ENCODE measurements around the gene ZDBF2.
"Not testable (repeated sequence)": the region's sequence is repeated elsewhere in the genome, so short reads cannot be mapped to it uniquely, and the experiment has no call there.

Gene ZDBF2

DNA sequence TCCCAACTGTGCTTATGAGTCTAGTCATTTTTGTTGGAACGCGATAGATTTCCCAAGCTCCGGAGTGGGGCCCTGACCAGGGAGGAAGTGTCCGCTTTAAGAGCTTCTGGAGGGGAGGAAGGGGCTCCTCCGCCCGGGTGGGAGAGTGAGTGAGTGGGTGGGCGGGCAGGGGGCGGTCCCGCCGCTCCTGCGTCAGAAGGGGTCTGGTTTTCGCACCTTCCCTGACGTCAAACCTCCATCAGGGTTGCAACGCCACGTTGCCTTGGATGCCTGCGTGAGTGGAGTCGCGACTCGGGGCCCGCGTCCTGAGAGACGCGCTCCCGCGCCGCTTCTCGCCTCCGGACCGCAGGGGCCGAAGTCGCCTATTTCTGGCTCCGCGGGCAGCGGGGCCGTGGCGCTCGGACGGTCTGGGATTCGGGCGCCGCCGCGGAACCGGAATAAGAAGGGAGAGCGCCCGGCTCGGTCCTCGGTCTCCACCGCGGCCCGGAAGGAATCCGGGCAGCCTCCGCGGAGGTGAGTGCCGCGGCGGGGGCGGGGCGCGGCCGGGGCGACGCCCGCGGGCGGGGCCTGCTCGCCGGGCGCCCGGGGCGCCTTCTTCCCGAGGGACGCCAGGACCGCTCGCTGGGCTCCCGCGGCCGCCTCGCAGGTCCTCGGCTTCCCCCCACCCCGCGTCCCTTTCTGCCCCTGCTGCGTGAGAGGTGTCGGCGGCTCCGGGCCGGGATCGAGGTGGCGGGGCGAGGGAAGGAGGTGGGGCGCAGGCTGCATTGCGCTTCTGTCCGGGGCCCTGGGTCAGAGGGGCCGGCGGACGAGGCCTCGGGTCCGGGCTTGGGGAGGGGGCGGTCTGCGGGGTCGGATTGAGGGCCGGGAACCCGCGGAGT is at the start of gene ZDBF2:
ZDBF2 (plus strand) TSS at position 230 of the 878 bp plus-strand sequence. CDS start 7,187 bp downstream, outside the sequence.
- DNase-seq = peak; percentile 87

GRCh38 chr2:206225435-206226232 is 48.8 kb upstream of the ZDBF2 start:
- no peak for DNase-seq

DNA sequence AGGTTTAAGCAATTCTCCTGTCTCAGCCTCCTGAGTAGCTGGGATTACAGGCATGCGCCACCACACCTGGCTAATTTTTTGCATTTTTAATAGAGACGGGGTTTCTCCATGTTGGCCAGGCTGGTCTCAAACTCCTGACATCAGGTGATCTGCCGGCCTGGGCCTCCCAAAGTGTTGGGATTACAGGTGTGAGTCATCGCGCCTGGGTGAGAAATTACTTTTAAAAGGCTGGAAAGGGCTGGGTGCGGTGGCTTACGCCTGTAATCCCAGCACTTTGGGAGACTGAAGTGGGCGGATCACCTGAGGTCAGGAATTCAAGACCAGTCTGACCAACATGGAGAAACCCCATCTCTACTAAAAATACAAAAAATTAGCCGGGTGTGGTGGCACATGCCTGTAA is 45.8 kb upstream of the ZDBF2 start:
- DNase-seq = not testable (repeated sequence)

DNA sequence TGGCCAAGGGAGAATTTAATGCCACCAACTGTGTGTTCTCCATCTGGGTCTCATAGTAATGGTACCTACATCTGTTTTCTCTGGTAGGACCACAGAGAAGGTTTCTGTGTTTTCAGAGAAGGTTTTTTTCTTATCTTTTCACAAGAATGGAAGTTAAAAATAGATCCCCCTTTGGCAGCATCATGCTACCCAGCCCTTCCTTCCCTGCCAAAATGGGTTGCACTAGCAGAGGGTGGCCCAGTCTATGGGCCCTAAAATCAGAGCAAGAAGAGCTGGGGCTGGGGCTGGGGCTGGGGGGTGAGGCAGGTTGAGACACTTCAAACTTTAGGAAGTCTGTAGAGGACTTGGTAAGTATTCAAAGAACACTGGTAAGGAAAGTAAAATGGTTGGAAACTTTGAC is 44.8 kb upstream of the ZDBF2 start:
- DNase-seq = no peak

DNA sequence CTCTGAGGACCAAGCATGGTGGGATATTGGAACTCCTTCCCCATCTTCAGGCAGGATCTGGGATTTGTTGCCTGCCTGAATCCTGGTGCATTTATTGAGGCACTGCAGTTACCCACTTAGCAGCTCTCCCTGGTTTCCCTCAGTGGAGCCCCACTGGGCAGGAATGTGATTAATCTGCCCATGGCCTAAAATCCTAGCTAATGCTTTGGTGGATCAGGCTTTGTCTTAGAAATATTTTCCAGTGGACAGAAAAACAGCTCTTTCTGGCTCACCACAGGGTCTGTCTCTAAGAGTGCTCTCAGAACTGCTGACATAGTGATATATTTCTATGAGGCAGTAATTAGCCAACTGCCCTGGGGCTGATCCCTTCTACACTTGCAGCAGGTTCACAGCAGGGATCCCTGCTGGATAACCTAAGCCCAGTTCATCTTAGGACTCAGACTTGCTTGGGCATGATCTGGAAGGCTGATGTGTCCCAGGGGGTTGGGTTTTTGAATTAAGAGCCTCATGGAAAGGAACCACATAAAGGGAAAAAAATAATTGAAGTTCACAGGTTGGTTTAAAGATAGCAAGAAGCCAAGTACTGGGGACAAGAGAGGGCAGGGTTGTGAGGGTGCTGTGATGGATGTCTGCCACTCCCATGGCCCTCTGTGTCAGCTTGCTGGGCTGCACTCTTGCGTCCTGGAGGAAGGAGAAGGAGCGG is 44.3 kb upstream of the ZDBF2 start:
- DNase-seq = no peak

DNA sequence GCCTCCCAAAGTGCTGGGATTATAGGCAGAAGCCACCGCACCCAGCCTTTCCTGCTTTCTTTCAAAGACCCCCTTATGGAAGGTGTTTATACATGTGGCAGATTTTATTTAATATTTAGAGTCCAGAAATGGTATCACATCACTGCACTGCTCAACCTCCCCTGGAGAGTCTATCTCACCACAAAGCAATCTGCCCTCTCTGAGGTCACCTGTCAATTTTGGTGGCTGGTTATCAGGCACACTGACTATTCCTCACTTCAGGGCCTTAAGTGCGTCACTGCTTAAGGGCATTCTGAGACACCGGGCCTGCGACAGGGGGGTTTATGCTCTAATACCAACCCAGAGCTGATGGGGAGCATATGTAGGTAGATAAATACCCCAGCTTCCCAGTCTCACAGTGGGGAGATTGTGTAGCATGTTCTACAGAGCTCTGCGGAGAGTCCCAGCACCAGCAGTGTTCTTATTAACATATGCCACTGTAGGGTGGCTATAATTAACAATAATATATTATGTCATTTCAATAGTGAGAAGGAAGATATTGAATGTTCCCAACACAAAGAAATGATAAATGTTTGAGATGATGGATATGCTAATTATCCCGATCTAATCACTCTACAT is 42.7 kb upstream of the ZDBF2 start:
- no peak for DNase-seq

DNA sequence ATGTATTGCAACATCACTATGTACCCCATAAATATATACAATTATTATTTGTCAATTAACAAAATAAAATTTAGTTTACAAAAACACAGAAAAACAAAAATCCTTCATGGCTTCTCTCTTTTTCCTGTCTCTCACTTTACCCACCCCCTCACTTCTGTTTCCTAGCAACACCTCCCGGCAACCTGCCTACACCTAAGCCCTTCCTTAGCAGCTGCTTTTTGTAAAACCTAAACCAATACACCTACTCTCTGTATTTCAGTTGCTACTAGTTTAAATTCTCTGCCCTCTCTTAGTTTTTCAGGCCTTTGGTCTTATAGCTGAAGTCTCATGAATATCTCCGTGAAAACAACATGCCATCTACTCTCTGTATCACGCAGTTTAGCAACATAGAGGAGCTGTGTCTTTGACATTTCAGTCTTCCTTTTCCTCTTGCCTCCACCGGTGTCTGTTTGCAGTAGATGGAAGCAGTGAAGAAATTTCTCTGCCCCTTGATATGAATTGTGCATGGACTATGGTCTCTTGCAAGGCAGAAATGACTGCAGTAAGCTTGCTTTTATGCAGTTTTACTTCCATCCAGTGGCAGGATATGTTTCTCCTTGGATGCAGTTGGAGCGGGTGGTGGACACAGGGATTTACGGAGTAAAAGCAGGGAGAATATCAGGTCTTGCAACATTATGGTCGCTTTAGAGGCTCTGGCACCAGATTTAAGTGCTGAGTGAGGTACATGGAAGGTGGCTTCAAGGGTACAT is 42.0 kb upstream of the ZDBF2 start:
- no peak for DNase-seq

DNA sequence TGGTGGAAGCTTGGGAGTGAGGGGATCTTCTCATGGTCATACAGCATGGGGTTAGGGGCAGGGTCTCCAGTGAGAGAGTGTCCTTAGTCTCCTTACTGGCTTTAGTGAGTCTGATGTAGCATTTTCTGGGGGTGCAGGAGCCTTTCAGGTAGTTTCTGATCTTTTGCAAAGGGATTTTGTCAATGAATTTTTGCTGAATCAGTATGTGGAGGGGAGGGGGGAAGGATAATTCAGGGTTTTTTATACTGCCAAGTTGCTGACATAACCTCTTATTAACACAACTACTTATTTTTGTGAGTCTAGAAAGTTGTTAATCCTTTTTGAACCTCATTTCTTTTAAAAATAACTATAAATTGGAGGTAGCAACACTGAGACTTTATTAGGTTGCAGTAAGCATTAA is 35.3 kb upstream of the ZDBF2 start:
- no peak for DNase-seq

- DNase-seq = no peak
Measured at GRCh38 chr2:206240327-206240726, 34.1 kb upstream of the ZDBF2 start.

DNA sequence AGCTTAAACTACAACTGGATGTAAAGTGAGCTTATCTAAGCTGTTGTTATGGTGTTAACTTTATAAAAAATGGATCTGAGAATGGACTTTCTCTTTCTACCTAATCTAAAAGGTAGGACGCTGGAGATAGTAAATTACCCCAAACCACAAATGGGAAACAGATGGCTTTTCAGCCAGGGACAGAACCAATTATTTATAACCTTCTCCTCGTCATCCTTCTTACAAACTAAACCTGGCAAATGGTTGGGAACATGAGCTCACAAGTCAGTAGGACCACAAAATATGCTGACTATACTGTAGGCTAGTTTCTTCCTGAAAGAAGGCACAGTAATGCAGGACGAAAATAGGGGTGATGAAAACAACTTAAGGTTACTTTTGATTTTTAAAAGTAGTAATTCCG is 32.7 kb upstream of the ZDBF2 start:
- no peak for DNase-seq

DNA sequence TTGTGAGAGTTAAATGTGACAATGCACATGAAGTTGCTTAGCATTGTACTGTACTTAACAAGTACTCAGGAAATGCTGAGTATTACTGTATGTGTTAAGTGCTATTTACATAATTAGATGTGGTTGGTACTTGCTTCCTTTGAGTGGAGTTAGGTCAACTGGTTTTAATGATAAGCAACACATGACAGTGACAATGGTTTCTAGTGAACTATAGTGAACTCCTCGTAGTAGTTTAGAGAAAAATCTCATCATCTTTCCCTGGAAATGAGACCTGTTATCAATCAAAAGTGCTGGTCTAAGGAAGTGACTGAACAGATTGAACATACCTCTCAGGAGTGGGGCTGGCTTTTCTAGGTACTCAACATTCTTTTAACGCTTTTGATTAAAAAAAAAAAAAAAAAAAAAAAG is 29.2 kb upstream of the ZDBF2 start:
- DNase-seq = no peak

GRCh38 chr2:206250041-206250897 is 24.2 kb upstream of the ZDBF2 start:
- DNase-seq = no peak

DNA sequence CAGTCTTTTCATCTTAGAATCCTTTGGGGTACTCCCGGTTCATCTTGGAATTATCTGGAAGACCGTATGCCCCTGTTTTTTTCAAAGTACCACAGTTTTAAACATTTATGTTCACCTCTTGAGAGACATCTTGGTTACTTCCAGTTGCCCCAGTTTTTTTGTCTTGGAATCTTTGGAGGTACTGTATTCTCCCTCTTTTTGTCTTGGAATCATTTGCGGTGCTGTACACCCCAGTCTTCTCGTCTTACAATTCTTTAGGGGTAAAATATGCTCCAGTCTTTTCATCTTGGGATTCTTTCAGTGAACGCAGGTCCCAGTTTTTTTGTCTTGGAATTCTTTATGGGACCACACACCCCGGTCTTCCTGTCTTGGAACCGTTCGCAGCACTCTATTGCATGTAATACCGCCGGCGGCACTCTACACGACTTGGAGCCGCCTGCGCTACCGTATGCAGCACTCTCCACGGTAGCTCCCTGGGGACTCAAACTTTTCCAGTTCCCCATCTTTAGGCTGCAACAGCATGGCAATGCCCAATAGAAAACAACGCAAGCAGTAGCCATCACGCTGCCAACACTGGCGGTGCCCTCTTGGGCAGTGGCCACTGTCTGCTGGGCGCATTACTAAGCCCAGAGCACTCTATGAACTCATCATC is 21.2 kb upstream of the ZDBF2 start:
- DNase-seq = no peak

DNA sequence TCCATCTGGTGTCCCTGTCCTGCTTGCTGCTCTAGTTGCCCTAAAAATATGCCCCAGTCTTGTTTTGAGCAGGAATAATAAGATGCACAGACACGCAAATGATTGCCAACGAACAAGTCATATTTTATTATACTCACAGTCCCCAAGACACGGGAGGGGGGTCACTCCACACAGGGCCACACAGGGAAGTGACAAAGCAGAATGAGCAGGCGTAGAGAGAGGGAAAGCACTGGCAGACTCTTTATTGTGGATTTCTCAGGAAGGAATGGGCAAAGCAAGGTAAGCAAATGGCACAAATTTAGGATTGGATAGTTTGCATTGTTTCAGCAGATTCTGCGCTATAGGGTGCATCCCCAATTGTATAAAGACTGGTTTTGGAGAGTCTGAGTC is 20.7 kb upstream of the ZDBF2 start:
- no peak for DNase-seq

DNA sequence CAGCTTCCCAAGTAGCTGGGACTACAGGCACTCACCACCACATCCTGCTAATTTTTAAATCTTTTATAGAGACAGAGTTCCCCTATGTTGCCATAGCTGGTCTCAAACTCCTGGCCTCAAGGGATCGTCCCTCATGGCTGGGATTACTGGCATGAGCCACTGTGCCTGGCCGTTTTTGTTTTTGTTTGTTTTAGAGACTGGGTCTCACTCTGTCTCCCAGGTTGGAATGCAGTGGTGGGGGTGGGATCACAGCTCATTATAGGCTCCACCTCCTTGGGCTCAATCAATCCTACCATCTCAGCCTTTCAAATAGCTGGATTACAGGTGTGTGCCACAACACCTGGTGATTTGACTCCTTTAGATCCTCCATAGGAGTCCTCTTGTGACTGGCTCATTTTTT is 19.5 kb upstream of the ZDBF2 start:
- no peak for DNase-seq

GRCh38 chr2:206256706-206257205 is 17.7 kb upstream of the ZDBF2 start:
- DNase-seq = no peak

DNA sequence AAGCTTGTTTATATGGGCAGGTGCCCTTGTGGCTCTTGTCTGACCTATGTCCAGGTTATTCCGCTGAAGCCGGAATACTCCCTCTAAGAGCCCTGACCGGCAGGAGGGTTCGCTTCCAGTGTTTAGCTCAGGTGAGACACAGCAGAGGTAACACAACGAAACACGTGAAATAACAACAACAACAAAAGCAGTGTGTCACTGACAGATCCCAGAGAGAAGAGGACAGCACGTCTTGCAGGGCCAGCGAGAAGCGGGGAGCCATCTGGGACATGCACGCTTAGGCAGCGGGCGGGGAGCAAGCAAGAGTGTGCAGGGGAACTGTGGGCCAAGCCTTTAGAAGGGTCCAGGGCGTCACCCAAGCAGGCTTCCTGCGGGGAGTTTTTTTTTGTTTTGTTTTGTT is 17.1 kb upstream of the ZDBF2 start:
- no peak for DNase-seq

DNA sequence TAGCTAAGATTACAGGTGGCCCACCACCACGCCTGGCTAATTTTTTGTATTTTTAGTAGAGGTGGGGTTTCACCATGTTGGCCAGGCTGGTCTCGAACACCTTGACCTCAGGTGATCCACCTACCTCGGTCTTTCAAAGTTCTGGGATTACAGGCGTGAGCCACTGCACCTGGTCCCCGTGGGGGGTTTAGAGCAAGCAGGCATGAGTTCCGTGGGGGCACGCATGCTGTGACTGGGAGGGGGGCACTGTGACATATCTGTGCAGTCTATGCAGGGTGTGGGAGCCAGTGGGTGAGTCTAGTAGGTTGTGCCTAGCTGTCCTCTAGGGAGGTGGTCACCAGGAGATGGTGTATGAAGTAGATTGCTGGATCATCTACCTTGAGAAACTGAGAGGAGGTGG is 16.6 kb upstream of the ZDBF2 start:
- no peak for DNase-seq

- DNase-seq = not testable (repeated sequence)
Measured at GRCh38 chr2:206258615-206259014, 15.8 kb upstream of the ZDBF2 start.
